ENCODE measurements around the gene CNTN2. TPM values are rescaled to one million over a fixed set of nuclear protein-coding genes. Genes with fewer than 3 reads are reported as not detected.

CNTN2 gene
- total and polyA plus RNA-seq, 2 of the 4 experiments (the other 2 are of a cell fraction), result not detected

DNA sequence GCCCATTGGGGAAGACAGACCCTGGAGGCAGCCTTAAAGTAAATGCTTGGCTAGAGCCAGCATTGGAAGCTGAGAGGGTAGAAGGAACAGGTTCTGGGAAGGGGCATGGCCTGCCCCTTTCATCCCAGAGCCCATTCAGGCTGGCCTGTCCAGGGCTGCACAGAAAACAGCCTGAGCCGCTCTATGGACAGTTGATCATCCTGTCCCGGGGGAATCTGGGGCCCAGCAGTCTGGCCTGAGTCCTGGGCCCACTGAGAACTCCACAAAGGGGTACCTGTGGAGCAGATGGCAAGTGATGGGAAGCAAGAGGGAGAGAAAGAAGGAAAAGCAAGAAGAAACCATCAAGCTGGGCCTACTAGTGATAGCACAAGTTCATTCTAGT, 28.0 kb downstream of the CNTN2 start:
- Histone ChIP-seq H2BK5ac (ENCODE audit: low read depth, low read length, poor library complexity, severe bottlenecking) (no peak overlapping the region), H3K14ac (replicated peaks; ENCODE audit: low read depth, low read length) (no peak overlapping the region), H3K9me3 (ENCODE audit: control insufficient read depth, insufficient read depth, low read length) (no peaks in the 10 kb centered on the region), H3K56ac (ENCODE audit: extremely low read depth, insufficient read depth, low read length) (no peak overlapping the region), H3K4ac (ENCODE audit: low read depth, low read length) (no peak overlapping the region), H3K9ac (ENCODE audit: low read depth, low read length) (no peak overlapping the region), H3K4me1 (ENCODE audit: control insufficient read depth, insufficient read depth, low read length) (no peaks in the 10 kb centered on the region), H4K5ac (ENCODE audit: low read depth, low read length) (no peak overlapping the region), H3K18ac (ENCODE audit: low read depth, low read length) (no peak overlapping the region), H4K20me1 (ENCODE audit: insufficient read depth, low read length) (no peaks in the 10 kb centered on the region), H3K27ac (ENCODE audit: insufficient read depth, low read length) (no peak overlapping the region), H3K27me3 (ENCODE audit: control insufficient read depth, insufficient read depth, low read length) (peaks cover 2% of the 10 kb centered on the region), H4K8ac (ENCODE audit: low read depth in 2 of 2, low read length in 2 of 2) (no peak overlapping the region), H3K4me3 (ENCODE audit: insufficient read depth, low read depth, low read length) (no peak overlapping the region), H3K23ac (ENCODE audit: low read depth, low read length) (no peak overlapping the region), H2AK5ac (ENCODE audit: low read depth, low read length) (no peak overlapping the region), H3K4me2 (ENCODE audit: low read depth, low read length) (no peak overlapping the region), H3K79me1 (ENCODE audit: low read depth in 1 of 2, low read length in 2 of 2) (no peaks in the 10 kb centered on the region), H3K36me3 (ENCODE audit: control insufficient read depth, insufficient read depth, low read length) (no peaks in the 10 kb centered on the region), H2BK20ac (ENCODE audit: low read depth, low read length) (no peak overlapping the region), H2AK9ac (replicated peaks; ENCODE audit: low read depth, low read length, poor library complexity) (no peak overlapping the region), H3K9me1 (ENCODE audit: insufficient read depth, low read length) (no peaks in the 10 kb centered on the region; the same call in 1 of the 2 replicates), H2BK15ac (ENCODE audit: low read depth, low read length) (no peak overlapping the region), H2AFZ (replicated peaks; ENCODE audit: low read length, poor library complexity) (no peak overlapping the region), H4K91ac (ENCODE audit: insufficient read depth, low read depth, low read length) (no peak overlapping the region), H2BK120ac (ENCODE audit: low read depth, low read length) (no peak overlapping the region)
- BruUV-seq (replicated peaks), result no TSS peak
- ChIA-PET POLR2A (ENCODE audit: unreplicated experiment) (no interaction called here), CTCF (interaction anchor here (1.5 kb wide), 1 partner anchor 9 kb away, joined by 5 read pairs; no protein-coding TSS in a partner anchor)
- WGBS, 2 experiments (ENCODE audit: extremely low coverage in 2 of 2, insufficient read length in 1 of 2), result 83% methylated on average over 1 of the region's 2 CpGs; no CpG with 5 or more reads in 1 of the 2 experiments
- intact Hi-C loops (cut with micrococcal nuclease) (no loop called here), in situ Hi-C loops (cut with MboI; ENCODE audit: low sequenced_read_pairs) (no loop called here), dilution Hi-C loops (cut with HindIII; ENCODE audit: low sequenced_read_pairs, unreplicated experiment) (no loop called here)
- no peak for DNase-seq
- TF ChIP-seq RCOR1 (IDR thresholded peaks at IDR 0.05; ENCODE audit: insufficient replicate concordance, low read length), result no peak
- TF ChIP-seq RFX5 (IDR thresholded peaks at IDR 0.05; ENCODE audit: low read depth, low read length), result no peak
- TF ChIP-seq, protein P1, sequence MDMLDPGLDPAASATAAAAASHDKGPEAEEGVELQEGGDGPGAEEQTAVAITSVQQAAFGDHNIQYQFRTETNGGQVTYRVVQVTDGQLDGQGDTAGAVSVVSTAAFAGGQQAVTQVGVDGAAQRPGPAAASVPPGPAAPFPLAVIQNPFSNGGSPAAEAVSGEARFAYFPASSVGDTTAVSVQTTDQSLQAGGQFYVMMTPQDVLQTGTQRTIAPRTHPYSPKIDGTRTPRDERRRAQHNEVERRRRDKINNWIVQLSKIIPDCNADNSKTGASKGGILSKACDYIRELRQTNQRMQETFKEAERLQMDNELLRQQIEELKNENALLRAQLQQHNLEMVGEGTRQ (IDR thresholded peaks at IDR 0.05; ENCODE audit: low read depth, low read length), result no peak
- no peak for TF ChIP-seq MAZ (IDR thresholded peaks at IDR 0.05; ENCODE audit: borderline replicate concordance, low read depth, low read length)
- ATAC-seq (ENCODE audit: low read depth), result no peak
